Measurements from ENCODE around the gene UBL4B.

Gene UBL4B

DNA sequence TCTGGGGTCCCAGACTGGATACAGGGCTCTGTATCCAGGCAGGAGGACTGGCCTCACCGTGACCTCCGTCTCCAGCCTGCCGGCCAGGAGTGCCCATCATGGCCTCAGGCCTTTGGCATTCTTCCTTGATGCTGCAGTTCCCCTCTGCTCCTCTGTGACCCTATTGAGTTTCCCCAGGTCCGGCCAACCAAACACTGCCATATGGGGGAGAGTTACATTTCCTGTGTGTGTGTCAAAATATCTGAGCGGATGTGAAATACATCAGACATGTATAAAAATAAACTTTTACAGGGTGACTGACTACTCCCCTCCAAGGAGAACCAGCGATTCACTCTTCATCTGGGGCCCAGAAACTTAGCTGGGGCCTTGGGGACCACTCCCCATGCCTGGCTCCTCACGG, 10.2 kb upstream of the UBL4B start:
- no peak for TF ChIP-seq EGR1 (IDR thresholded peaks at IDR 0.05)
- no peak for TF ChIP-seq RAD21 (IDR thresholded peaks at IDR 0.05; ENCODE audit: low read depth)
- TF ChIP-seq YY1 (IDR thresholded peaks at IDR 0.05; ENCODE audit: low read depth), result no peak
- no peak for TF ChIP-seq TCF12 (IDR thresholded peaks at IDR 0.05; ENCODE audit: low read depth)
- TF ChIP-seq CREB1 (IDR thresholded peaks at IDR 0.05; ENCODE audit: low read depth), result no peak
- TF ChIP-seq TAF1 (IDR thresholded peaks at IDR 0.05; ENCODE audit: low read depth), result no peak
- no peak for TF ChIP-seq ZBTB7A (IDR thresholded peaks at IDR 0.05; ENCODE audit: low read depth)
- TF ChIP-seq CEBPB (IDR thresholded peaks at IDR 0.05), result no peak
- TF ChIP-seq NFIC (IDR thresholded peaks at IDR 0.05), result no peak
- TF ChIP-seq EP300 (IDR thresholded peaks at IDR 0.05; ENCODE audit: borderline replicate concordance), result no peak
- TF ChIP-seq, protein P1, sequence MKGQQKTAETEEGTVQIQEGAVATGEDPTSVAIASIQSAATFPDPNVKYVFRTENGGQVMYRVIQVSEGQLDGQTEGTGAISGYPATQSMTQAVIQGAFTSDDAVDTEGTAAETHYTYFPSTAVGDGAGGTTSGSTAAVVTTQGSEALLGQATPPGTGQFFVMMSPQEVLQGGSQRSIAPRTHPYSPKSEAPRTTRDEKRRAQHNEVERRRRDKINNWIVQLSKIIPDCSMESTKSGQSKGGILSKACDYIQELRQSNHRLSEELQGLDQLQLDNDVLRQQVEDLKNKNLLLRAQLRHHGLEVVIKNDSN (IDR thresholded peaks at IDR 0.05), result no peak

DNA sequence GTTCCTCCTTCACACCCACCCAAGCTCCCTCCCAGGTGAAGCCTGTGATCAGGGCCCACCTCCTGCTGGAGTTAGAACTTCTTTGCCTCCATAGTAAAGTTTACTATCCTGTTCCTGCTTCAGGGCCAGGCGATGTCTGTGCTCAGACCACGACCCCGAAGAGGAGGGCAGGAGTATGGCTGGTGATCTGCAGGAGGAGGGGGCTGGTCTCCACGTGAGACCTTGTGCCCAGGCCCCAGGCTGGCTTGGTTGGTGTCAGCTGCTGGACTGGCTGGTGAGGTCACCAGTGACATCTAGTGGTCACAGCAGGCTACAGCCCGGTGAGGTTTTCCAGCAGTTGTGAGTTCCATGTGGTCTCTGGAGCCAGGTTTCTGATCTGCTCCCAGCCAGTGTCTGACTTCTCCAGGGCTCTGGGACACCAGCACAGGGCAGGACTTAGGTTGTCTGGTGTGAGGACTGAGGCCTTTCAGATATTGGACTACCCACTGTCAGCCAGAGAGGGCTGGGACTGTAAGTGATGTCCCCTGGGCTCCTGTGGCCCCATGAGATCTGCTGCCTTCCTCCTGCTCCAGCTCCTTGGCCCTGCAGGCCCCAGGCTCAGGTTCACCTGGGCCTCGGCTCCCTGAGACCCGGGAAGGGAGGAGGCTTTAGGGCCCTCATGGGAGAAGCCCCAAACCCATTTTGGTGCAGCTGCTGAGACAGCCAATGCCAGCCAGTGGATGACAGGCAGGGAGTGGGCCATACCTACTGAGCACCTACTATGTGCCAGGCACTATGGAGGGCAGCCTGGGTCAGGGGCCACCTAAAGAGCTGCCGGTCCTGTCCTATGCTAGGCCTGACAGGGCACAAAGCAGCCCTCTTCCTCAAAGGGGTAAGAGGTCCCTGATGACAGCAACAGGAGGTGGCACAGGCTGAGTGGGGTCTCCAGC, 6.0 kb upstream of the UBL4B start:
- TF ChIP-seq EGR1 (IDR thresholded peaks at IDR 0.05) (no peak), RAD21 (IDR thresholded peaks at IDR 0.05; ENCODE audit: low read depth) (peak; percentile 88)

DNA sequence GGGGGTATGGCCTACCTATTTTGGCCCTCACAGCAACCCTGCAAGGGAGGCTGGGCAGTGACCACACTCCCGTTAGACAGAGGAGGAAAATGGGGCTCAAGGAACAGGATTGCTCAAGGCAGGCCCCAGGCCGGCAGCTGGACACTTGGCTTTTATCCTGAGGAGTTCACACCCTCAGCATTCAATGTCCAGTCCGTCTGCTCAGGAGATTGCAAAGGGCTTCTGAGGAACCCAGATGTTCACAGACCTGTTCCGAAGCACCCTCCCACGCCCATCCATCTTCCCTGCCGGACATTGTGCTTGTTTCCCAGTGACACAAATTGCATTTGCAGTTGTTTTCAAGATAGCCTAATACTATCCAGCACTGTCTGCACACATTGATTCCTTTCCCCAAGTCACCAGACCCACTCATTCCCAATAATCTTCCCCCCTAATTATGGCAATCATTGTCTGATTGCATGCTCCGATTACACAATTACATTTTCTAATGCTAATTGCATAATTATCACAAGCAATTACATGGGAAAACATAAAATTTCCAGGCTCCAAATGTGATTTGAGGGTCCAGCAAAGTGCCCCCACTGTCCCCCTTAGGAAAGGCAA, 4.3 kb upstream of the UBL4B start:
- TF ChIP-seq EGR1 (IDR thresholded peaks at IDR 0.05) (no peak), CEBPB (IDR thresholded peaks at IDR 0.05) (no peak), NFIC (IDR thresholded peaks at IDR 0.05) (no peak)
- TF ChIP-seq, protein P2, sequence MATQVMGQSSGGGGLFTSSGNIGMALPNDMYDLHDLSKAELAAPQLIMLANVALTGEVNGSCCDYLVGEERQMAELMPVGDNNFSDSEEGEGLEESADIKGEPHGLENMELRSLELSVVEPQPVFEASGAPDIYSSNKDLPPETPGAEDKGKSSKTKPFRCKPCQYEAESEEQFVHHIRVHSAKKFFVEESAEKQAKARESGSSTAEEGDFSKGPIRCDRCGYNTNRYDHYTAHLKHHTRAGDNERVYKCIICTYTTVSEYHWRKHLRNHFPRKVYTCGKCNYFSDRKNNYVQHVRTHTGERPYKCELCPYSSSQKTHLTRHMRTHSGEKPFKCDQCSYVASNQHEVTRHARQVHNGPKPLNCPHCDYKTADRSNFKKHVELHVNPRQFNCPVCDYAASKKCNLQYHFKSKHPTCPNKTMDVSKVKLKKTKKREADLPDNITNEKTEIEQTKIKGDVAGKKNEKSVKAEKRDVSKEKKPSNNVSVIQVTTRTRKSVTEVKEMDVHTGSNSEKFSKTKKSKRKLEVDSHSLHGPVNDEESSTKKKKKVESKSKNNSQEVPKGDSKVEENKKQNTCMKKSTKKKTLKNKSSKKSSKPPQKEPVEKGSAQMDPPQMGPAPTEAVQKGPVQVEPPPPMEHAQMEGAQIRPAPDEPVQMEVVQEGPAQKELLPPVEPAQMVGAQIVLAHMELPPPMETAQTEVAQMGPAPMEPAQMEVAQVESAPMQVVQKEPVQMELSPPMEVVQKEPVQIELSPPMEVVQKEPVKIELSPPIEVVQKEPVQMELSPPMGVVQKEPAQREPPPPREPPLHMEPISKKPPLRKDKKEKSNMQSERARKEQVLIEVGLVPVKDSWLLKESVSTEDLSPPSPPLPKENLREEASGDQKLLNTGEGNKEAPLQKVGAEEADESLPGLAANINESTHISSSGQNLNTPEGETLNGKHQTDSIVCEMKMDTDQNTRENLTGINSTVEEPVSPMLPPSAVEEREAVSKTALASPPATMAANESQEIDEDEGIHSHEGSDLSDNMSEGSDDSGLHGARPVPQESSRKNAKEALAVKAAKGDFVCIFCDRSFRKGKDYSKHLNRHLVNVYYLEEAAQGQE (IDR thresholded peaks at IDR 0.05; ENCODE audit: low read depth), result no peak
- TF ChIP-seq, protein P1 (IDR thresholded peaks at IDR 0.05), result no peak

DNA sequence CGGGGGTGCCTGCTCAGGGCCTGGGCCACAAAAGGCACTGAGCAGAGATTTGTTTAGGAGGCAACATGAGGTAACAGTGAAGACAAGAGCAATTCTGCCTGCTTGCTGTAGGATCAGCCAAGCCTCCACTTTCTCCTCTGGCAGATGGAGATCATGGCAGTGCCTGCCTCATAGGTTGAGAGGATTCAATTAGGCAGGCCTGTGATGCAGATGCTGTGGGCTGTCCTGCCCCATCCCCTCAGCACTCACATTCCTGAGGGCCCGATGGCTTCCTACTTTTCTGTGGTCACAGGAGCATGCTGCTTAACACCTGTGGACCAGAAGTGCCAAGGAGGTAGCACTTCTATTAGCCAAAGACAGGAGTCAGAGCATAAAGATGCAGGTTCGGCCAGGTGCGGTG, 1.2 kb upstream of the UBL4B start:
- TF ChIP-seq TCF12 (IDR thresholded peaks at IDR 0.05; ENCODE audit: low read depth) (no peak), EGR1 (IDR thresholded peaks at IDR 0.05) (no peak), TEAD4 (IDR thresholded peaks at IDR 0.05) (no peak), FOXM1 (IDR thresholded peaks at IDR 0.05; ENCODE audit: borderline replicate concordance, low read depth) (no peak), NFIC (IDR thresholded peaks at IDR 0.05) (no peak), EP300 (IDR thresholded peaks at IDR 0.05; ENCODE audit: borderline replicate concordance) (no peak), YY1 (IDR thresholded peaks at IDR 0.05; ENCODE audit: low read depth) (no peak), RAD21 (IDR thresholded peaks at IDR 0.05; ENCODE audit: low read depth) (no peak), CREB1 (IDR thresholded peaks at IDR 0.05; ENCODE audit: low read depth) (no peak), TAF1 (IDR thresholded peaks at IDR 0.05; ENCODE audit: low read depth) (no peak), ZBTB7A (IDR thresholded peaks at IDR 0.05; ENCODE audit: low read depth) (no peak), CEBPB (IDR thresholded peaks at IDR 0.05) (no peak)
- TF ChIP-seq, protein P2 (IDR thresholded peaks at IDR 0.05; ENCODE audit: low read depth), result no peak
- TF ChIP-seq, protein P1 (IDR thresholded peaks at IDR 0.05), result no peak
- TF ChIP-seq, protein P3, sequence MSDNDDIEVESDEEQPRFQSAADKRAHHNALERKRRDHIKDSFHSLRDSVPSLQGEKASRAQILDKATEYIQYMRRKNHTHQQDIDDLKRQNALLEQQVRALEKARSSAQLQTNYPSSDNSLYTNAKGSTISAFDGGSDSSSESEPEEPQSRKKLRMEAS (IDR thresholded peaks at IDR 0.05), result no peak

DNA sequence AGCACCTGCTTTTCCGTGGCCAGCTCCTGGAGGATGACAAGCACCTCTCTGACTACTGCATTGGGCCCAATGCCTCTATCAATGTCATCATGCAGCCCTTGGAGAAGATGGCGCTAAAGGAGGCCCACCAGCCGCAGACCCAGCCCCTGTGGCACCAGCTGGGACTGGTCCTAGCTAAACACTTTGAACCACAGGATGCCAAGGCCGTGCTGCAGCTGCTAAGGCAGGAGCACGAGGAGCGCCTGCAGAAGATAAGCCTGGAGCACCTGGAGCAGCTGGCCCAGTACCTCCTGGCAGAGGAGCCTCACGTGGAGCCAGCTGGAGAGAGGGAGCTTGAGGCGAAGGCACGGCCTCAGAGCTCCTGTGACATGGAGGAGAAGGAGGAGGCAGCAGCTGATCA, 413 bp downstream of the UBL4B start:
- TF ChIP-seq TEAD4 (IDR thresholded peaks at IDR 0.05) (no peak), NFIC (IDR thresholded peaks at IDR 0.05) (no peak), TAF1 (IDR thresholded peaks at IDR 0.05; ENCODE audit: low read depth) (no peak), EGR1 (IDR thresholded peaks at IDR 0.05) (no peak), ZBTB7A (IDR thresholded peaks at IDR 0.05; ENCODE audit: low read depth) (no peak), TCF12 (IDR thresholded peaks at IDR 0.05; ENCODE audit: low read depth) (no peak), RAD21 (IDR thresholded peaks at IDR 0.05; ENCODE audit: low read depth) (no peak), FOXM1 (IDR thresholded peaks at IDR 0.05; ENCODE audit: borderline replicate concordance, low read depth) (no peak)
- TF ChIP-seq, protein P1 (IDR thresholded peaks at IDR 0.05), result no peak
